Esophagus squamous epithelium (tissue), 5 donors: ENCODE results near the gene XRCC3. TPM values are rescaled to one million over a fixed set of nuclear protein-coding genes. Genes with fewer than 3 reads are reported as not detected.

ENCODE experiments used
- DNase-seq: peaks from one replicate; lab custom pipeline; 2025; lab: John Stamatoyannopoulos, UW
- H3K27ac ChIP-seq, 4 donors: fragments of 200-600 bp; sonication (generic); one replicate each; pipeline ENCODE4 v1.5.1; 2016 to 2019; ENCODE audit warnings: mild to moderate bottlenecking in 1 of 4
- H3K27me3 ChIP-seq, 4 donors: fragments of 200-600 bp; sonication (generic); 1 replicate in 3 of 4; 2 replicates in 1 of 4; pipeline versions ENCODE4 v1.5.1 to v1.6.0; 2017 to 2021; ENCODE audit warnings: antibody characterized with exemption in 1 of 4
- H3K36me3 ChIP-seq, 3 donors: fragments of 200-600 bp; sonication (generic); one replicate each; pipeline ENCODE4 v1.5.1; 2016 to 2019
- H3K4me1 ChIP-seq, 3 donors: fragments of 200-600 bp; sonication (generic); one replicate each; pipeline ENCODE4 v1.5.1; 2017 to 2019
- H3K4me3 ChIP-seq, 4 donors: fragments of 200-600 bp; sonication (generic); 1 replicate in 3 of 4; 2 replicates in 1 of 4; pipeline ENCODE4 v1.5.1; 2016 to 2019; ENCODE audit warnings: mild to moderate bottlenecking in 2 of 4, moderate library complexity in 1 of 4
- H3K9me3 ChIP-seq, 3 donors: fragments of 200-600 bp; sonication (generic); one replicate each; pipeline ENCODE4 v1.5.1; 2016 to 2019
- CTCF ChIP-seq, 6 experiments: fragments of 450-650 bp in 4 of 6; fragments of 200-600 bp in 2 of 6; sonication (generic) in 2 of 6; IDR thresholded peaks; one replicate each; pipeline ENCODE4 v1.5.1; 2016 to 2019; ENCODE audit warnings: antibody characterized with exemption in 6 of 6, mild to moderate bottlenecking in 4 of 6, moderate library complexity in 4 of 6
- POLR2A ChIP-seq, 4 donors: fragments of 450-650 bp; IDR thresholded peaks; one replicate each; pipeline ENCODE4 v1.6.1; 2017; ENCODE audit warnings: antibody characterized with exemption in 4 of 4, mild to moderate bottlenecking in 4 of 4, moderate library complexity in 3 of 4
- WGBS, 2 donors: methylation state at CpG; one replicate each; pipeline ENCODE4 v1.1.5; 2018; 5-methylcytosine and 5-hydroxymethylcytosine counted together
- intact Hi-C: fragments of 100-400 bp; cut with DNase I; formaldehyde crosslinking; loops from one replicate; pipeline ENCODE4 v1.15.0; 2022
- total RNA-seq, 4 donors: library from RNA; depleted of rRNA; stranded (reverse); fragments of >200 nt; gene quantifications; one replicate each; pipeline ENCODE4 v1.1.0, GENCODE V29; 2016
- donor health status: DM: yes; HTN: yes; CAD: no.

The XRCC3 gene
- total RNA-seq, 4 donors from 2014 or later: 10.9 to 17.8 (median 12.6) TPM

GRCh38 chr14:103748534-103748857 is 33.2 kb upstream of the XRCC3 start:
- peaks cover 4 to 93% (median 18%) of the 10 kb centered on the region in 3 donors for H3K36me3 ChIP-seq
- 60 to 93% methylated on average over 3 of the region's 5 CpGs for WGBS, 2 donors
- peaks cover 0 to 11% (median 4%) of the 10 kb centered on the region in 3 donors for H3K4me1 ChIP-seq
- H3K4me3 ChIP-seq: no peak overlapping the region
- no peaks in the 10 kb centered on the region for H3K27me3 ChIP-seq
- DNase-seq: no peak
- intact Hi-C loops: no loop called here
- TF ChIP-seq CTCF (IDR thresholded peaks at IDR 0.05): no peak
- TF ChIP-seq POLR2A (IDR thresholded peaks at IDR 0.05): no peak
- H3K9me3 ChIP-seq: no peaks in the 10 kb centered on the region
- no peak overlapping the region for H3K27ac ChIP-seq

- no peak for DNase-seq
- no peak for TF ChIP-seq CTCF (IDR thresholded peaks at IDR 0.05)
- TF ChIP-seq POLR2A (IDR thresholded peaks at IDR 0.05): no peak
- WGBS, 2 donors: 67 to 100% methylated on average over 2 to 6 of the region's 10 CpGs
Measured at GRCh38 chr14:103746701-103747100, 31.4 kb upstream of the XRCC3 start.

GRCh38 chr14:103745424-103745823 is 30.2 kb upstream of the XRCC3 start:
- WGBS, 2 donors: 71 to 77% methylated on average over 5 of the region's 5 CpGs
- H3K4me1 ChIP-seq: peaks cover 0 to 10% (median 0%) of the 10 kb centered on the region in 3 donors
- peaks cover 4 to 98% (median 19%) of the 10 kb centered on the region in 3 donors for H3K36me3 ChIP-seq
- DNase-seq: no peak
- no peaks in the 10 kb centered on the region for H3K9me3 ChIP-seq
- TF ChIP-seq CTCF (IDR thresholded peaks at IDR 0.05): no peak
- intact Hi-C loops: no loop called here
- no peaks in the 10 kb centered on the region for H3K27me3 ChIP-seq
- H3K27ac ChIP-seq: no peak overlapping the region
- H3K4me3 ChIP-seq: no peak overlapping the region

More at GRCh38 chr14:103746701-103747100, 31.4 kb upstream of the XRCC3 start:
- Histone ChIP-seq H3K27ac (no peak overlapping the region), H3K9me3 (no peaks in the 10 kb centered on the region), H3K27me3 (no peaks in the 10 kb centered on the region), H3K4me1 (peaks cover 0 to 9% (median 0%) of the 10 kb centered on the region in 3 donors), H3K4me3 (no peak overlapping the region), H3K36me3 (peaks cover 4 to 98% (median 15%) of the 10 kb centered on the region in 3 donors)
- intact Hi-C loops: no loop called here

GRCh38 chr14:103744621-103745395 is 29.6 kb upstream of the XRCC3 start:
- no peak for DNase-seq
- TF ChIP-seq POLR2A (IDR thresholded peaks at IDR 0.05): no peak
- TF ChIP-seq CTCF (IDR thresholded peaks at IDR 0.05): no peak
- H3K4me1 ChIP-seq: peaks cover 0 to 10% (median 0%) of the 10 kb centered on the region in 3 donors
- H3K36me3 ChIP-seq: peaks cover 10 to 98% (median 19%) of the 10 kb centered on the region in 3 donors
- H3K9me3 ChIP-seq: no peaks in the 10 kb centered on the region
- 82 to 88% methylated on average over 8 to 15 of the region's 15 CpGs for WGBS, 2 donors
- H3K27ac ChIP-seq: no peak overlapping the region
- H3K27me3 ChIP-seq: no peaks in the 10 kb centered on the region
- H3K4me3 ChIP-seq: no peak overlapping the region
- intact Hi-C loops: no loop called here

GRCh38 chr14:103743691-103744090 is 28.4 kb upstream of the XRCC3 start:
- no peak for TF ChIP-seq CTCF (IDR thresholded peaks at IDR 0.05)
- no peak for TF ChIP-seq POLR2A (IDR thresholded peaks at IDR 0.05)

More at GRCh38 chr14:103743691-103744090, 28.4 kb upstream of the XRCC3 start:
- Histone ChIP-seq H3K36me3 (peaks cover 8 to 98% (median 22%) of the 10 kb centered on the region in 3 donors), H3K4me1 (peaks cover 0 to 17% (median 0%) of the 10 kb centered on the region in 3 donors), H3K27ac (no peak overlapping the region), H3K9me3 (no peaks in the 10 kb centered on the region), H3K4me3 (no peak overlapping the region), H3K27me3 (no peaks in the 10 kb centered on the region)
- no peak for DNase-seq
- WGBS, 2 donors: 72% methylated on average over 3 of the region's 15 CpGs; no CpG with 5 or more reads in 1 of the 2 donors
- intact Hi-C loops: no loop called here
